ENCODE data around the gene RNPEPL1.

- TF ChIP-seq EZH2 (IDR thresholded peaks at IDR 0.05) (no peak), POLR2AphosphoS5 (IDR thresholded peaks at IDR 0.05; ENCODE audit: borderline replicate concordance, low read depth, low read length) (no peak)
These were observed 10.2 kb downstream of the RNPEPL1 start for GRCh38 chr2:240578488-240578887.

Measured in SK-N-MC (cell line).